Testis (tissue), 3 donors: Measurements from ENCODE around the gene PAX7. TPM values are rescaled to one million over a fixed set of nuclear protein-coding genes. Genes with fewer than 3 reads are reported as not detected.
A peak's percentile ranks its signal among the peaks of the same experiment; 100 is the strongest.

ENCODE experiments used
- DNase-seq: peaks from one replicate; pipeline ENCODE4 v3.0.0-alpha.2; 2019
- H3K27ac ChIP-seq, 2 donors: fragments of 200-600 bp; sonication (generic); one replicate each; pipeline ENCODE4 v1.5.1; 2019
- H3K27me3 ChIP-seq: fragments of 200-600 bp; sonication (generic); one replicate; pipeline ENCODE4 v1.5.1; 2019
- H3K36me3 ChIP-seq: fragments of 200-600 bp; sonication (generic); one replicate; pipeline ENCODE4 v1.5.1; 2017; ENCODE audit warnings: low read depth; ENCODE audit errors: missing control alignments
- H3K4me1 ChIP-seq: fragments of 200-600 bp; sonication (generic); one replicate; pipeline ENCODE4 v1.5.1; 2019
- H3K4me3 ChIP-seq, 2 donors: fragments of 200-600 bp; sonication (generic); one replicate each; pipeline ENCODE4 v1.5.1; 2017 to 2019
- H3K9me3 ChIP-seq: fragments of 200-600 bp; sonication (generic); one replicate; pipeline ENCODE4 v1.5.1; 2017
- CTCF ChIP-seq, 3 experiments: fragments of 450-650 bp in 2 of 3; fragments of 200-600 bp in 1 of 3; sonication (generic) in 1 of 3; IDR thresholded peaks; one replicate each; pipeline ENCODE4 v1.5.1; 2016 to 2019; ENCODE audit warnings: antibody characterized with exemption in 3 of 3, mild to moderate bottlenecking in 2 of 3, moderate library complexity in 1 of 3
- POLR2A ChIP-seq: fragments of 450-650 bp; IDR thresholded peaks from one replicate; pipeline ENCODE4 v1.6.1; 2017; ENCODE audit warnings: antibody characterized with exemption, mild to moderate bottlenecking, moderate library complexity
- WGBS, 2 donors: methylation state at CpG; one replicate each; pipeline ENCODE4 v1.1.5; 2018; 5-methylcytosine and 5-hydroxymethylcytosine counted together
- intact Hi-C: fragments of 100-400 bp; cut with DNase I; formaldehyde crosslinking; loops from one replicate; pipeline ENCODE4 v1.15.1; 2023; ENCODE audit warnings: low total_unique reads
- polyA plus RNA-seq: library from polyadenylated mRNA; stranded (reverse); fragments of 350-450 nt; fragmentation: Illumina TruSeq; extraction: RNeasy Lipid Tissue Mini Kit (QIAGEN cat#74804); gene quantifications from one replicate; pipeline ENCODE4 v1.2.3, GENCODE V29; 2014; ENCODE audit warnings: low read depth, low replicate concordance; ENCODE audit not compliant: insufficient read depth
- total RNA-seq, 2 donors: library from RNA; depleted of rRNA; stranded (reverse); fragments of >200 nt; gene quantifications; one replicate each; pipeline ENCODE4 v1.2.3, GENCODE V29; 2016

Gene PAX7
- total and polyA plus RNA-seq, 3 donors from 2014 or later, result 0.16 to 0.37 (median 0.18) TPM

- Histone ChIP-seq H3K27ac (no peak overlapping the region), H3K27me3 (no peaks in the 10 kb centered on the region), H3K36me3 (no peaks in the 10 kb centered on the region), H3K4me3 (no peak overlapping the region), H3K9me3 (no peaks in the 10 kb centered on the region), H3K4me1 (no peaks in the 10 kb centered on the region)
- TF ChIP-seq CTCF (IDR thresholded peaks at IDR 0.05) (no peak), POLR2A (no peak)
- WGBS, 2 donors, result 62 to 68% methylated on average over 3 of the region's 3 CpGs
- no peak for DNase-seq
- intact Hi-C loops, result no loop called here
These were observed 146.1 kb downstream of the PAX7 start for GRCh38 chr1:18776777-18777176.

GRCh38 chr1:18778437-18778836 lies 147.8 kb downstream of the PAX7 start:
- intact Hi-C loops, result no loop called here
- no peaks in the 10 kb centered on the region for H3K27me3 ChIP-seq
- H3K9me3 ChIP-seq, result no peaks in the 10 kb centered on the region
- no peak overlapping the region for H3K4me3 ChIP-seq
- WGBS, 2 donors, result 53 to 56% methylated on average over 4 to 6 of the region's 6 CpGs
- no peaks in the 10 kb centered on the region for H3K4me1 ChIP-seq
- DNase-seq, result no peak
- H3K27ac ChIP-seq, result no peak overlapping the region
- TF ChIP-seq CTCF (IDR thresholded peaks at IDR 0.05) (no peak), POLR2A (no peak)
- H3K36me3 ChIP-seq, result no peaks in the 10 kb centered on the region

DNA sequence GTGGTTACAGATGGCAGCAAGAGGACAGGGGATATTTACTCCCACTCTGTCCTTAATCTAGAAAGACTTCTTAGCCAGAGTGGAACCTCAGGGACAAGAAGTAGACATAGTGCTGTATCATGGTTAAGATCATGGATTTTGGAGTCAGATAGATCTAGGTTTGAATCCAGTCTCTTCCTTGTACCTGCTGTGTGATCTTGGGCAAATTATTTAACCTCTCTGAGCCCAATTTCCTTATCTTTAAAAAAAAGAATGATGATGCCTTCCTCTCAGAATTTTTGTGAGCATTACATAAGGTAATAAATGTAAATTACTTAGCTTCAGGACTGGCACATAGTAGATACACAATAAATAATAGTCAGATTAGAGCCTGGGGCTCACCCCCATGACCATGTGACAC lies 150.4 kb downstream of the PAX7 start:
- H3K4me1 ChIP-seq, result no peaks in the 10 kb centered on the region
- TF ChIP-seq POLR2A (no peak), CTCF (IDR thresholded peaks at IDR 0.05) (no peak)
- intact Hi-C loops, result no loop called here
- no peaks in the 10 kb centered on the region for H3K36me3 ChIP-seq
- no peaks in the 10 kb centered on the region for H3K9me3 ChIP-seq
- H3K4me3 ChIP-seq, result no peak overlapping the region
- no peaks in the 10 kb centered on the region for H3K27me3 ChIP-seq
- no peak for DNase-seq
- H3K27ac ChIP-seq, result no peak overlapping the region

DNA sequence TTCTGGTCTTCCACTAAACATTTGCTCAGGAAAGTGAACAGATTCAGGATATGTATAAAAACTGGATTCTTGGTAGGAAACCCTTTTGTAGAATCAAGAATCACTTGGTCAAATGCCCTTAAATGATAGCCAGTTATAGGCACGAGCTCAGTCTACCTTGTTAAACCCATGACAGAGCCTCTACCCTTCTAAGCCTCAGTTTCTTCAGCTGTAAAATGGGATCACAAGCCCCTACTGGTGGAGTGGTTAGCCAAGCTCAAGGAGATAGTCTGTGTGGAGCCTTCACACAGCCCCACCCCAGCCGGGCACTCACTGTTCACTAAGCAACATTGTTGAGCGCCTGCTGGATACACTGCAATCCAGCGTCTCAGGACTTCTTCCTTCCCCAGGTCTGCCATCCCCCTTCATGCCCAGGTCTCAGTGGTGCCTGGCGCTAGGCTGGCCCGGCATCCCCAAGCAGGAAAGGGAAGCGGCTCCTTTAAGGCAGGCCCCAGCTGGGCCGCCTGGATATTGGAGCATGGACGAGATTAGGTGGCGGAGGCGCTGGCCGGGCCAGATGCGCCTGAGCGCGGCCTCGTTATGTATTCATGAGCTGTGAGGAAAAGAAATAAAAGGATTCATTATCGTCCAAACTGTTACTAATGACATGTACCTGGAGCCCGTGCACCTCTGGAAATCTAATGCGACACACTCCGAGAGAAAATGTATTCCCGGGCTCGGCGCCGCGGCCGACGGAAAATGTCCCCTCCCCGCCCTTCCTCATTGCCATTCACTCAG lies 153.2 kb downstream of the PAX7 start:
- Histone ChIP-seq H3K4me1 (no peaks in the 10 kb centered on the region), H3K27ac (no peak overlapping the region), H3K36me3 (no peaks in the 10 kb centered on the region), H3K9me3 (no peaks in the 10 kb centered on the region), H3K4me3 (peak overlapping the region; percentile 1 to 46), H3K27me3 (no peaks in the 10 kb centered on the region)
- DNase-seq, result peak; percentile 20
- intact Hi-C loops, result no loop called here
- TF ChIP-seq POLR2A (no peak), CTCF (IDR thresholded peaks at IDR 0.05) (no peak)
- WGBS, 2 donors, result 46 to 59% methylated on average over 28 of the region's 28 CpGs

- H3K9me3 ChIP-seq, result no peaks in the 10 kb centered on the region
- intact Hi-C loops, result no loop called here
- H3K4me1 ChIP-seq, result no peaks in the 10 kb centered on the region
- 51 to 65% methylated on average over 15 of the region's 15 CpGs for WGBS, 2 donors
- no peaks in the 10 kb centered on the region for H3K27me3 ChIP-seq
- no peak for DNase-seq
- H3K4me3 ChIP-seq, result peak overlapping the region; percentile 1 to 46
- TF ChIP-seq POLR2A (no peak), CTCF (IDR thresholded peaks at IDR 0.05) (no peak)
- no peak overlapping the region for H3K27ac ChIP-seq
- H3K36me3 ChIP-seq, result no peaks in the 10 kb centered on the region
These were observed 153.8 kb downstream of the PAX7 start for GRCh38 chr1:18784482-18784831.
